Astrocyte (in vitro differentiated cells and primary cell): ENCODE measurements around the gene PTPN9. TPM values are rescaled to one million over a fixed set of nuclear protein-coding genes. Genes with fewer than 3 reads are reported as not detected.
"Not testable (repeated sequence)": the region's sequence is repeated elsewhere in the genome, so short reads cannot be mapped to it uniquely, and the experiment has no call there.

Experiments used
- DNase-seq: peaks from one replicate; pipeline ENCODE4 v3.0.0-alpha.2; 2010; ENCODE audit warnings: low read depth
- FAIRE-seq: peaks from 2 replicates; lab custom pipeline; 2011; peaks lifted over from hg19 to GRCh38; lab: Jason Lieb, UNC
- H2AFZ ChIP-seq: 2 replicates; pipeline ENCODE4 v1.6.0; 2012; ENCODE audit warnings: low read depth, low read length, inconsistent platforms
- H3K27ac ChIP-seq: 2 replicates; pipeline ENCODE4 v1.5.1; 2011; ENCODE audit warnings: low read depth, low read length, inconsistent platforms
- H3K27me3 ChIP-seq: 2 replicates; pipeline ENCODE4 v1.6.0; 2011; ENCODE audit warnings: low read length, inconsistent platforms; ENCODE audit not compliant: insufficient read depth
- H3K36me3 ChIP-seq: 2 replicates; pipeline ENCODE4 v1.5.1; 2011; ENCODE audit warnings: low read length, inconsistent platforms; ENCODE audit not compliant: insufficient read depth
- H3K4me1 ChIP-seq: 2 replicates; pipeline ENCODE4 v1.5.1; 2011; ENCODE audit warnings: low read length, inconsistent platforms; ENCODE audit not compliant: insufficient read depth
- H3K4me2 ChIP-seq: 2 replicates; pipeline ENCODE4 v1.6.0; 2012; ENCODE audit warnings: low read length, inconsistent platforms
- H3K4me3 ChIP-seq: 2 replicates; pipeline ENCODE4 v1.5.1; 2011; ENCODE audit warnings: low read depth, mild to moderate bottlenecking, low read length, inconsistent platforms; ENCODE audit not compliant: insufficient read depth
- H3K79me2 ChIP-seq: 2 replicates; pipeline ENCODE4 v1.6.0; 2012; ENCODE audit warnings: mild to moderate bottlenecking, low read length, inconsistent platforms; ENCODE audit not compliant: insufficient read depth
- H3K9ac ChIP-seq: 2 replicates; pipeline ENCODE4 v1.6.0; 2012; ENCODE audit warnings: mild to moderate bottlenecking, low read length, inconsistent platforms
- H3K9me3 ChIP-seq: 2 replicates; pipeline ENCODE4 v1.5.1; 2012; ENCODE audit warnings: low read depth, mild to moderate bottlenecking, low read length, inconsistent platforms; ENCODE audit not compliant: insufficient read depth
- H4K20me1 ChIP-seq: 2 replicates; pipeline ENCODE4 v1.6.0; 2012; ENCODE audit warnings: low read length, inconsistent platforms; ENCODE audit not compliant: insufficient read depth
- H3K27ac Mint-ChIP-seq: one replicate; pipeline ENCODE4 v1.8.0; 2021; ENCODE audit warnings: mild to moderate bottlenecking, mixed read lengths; ENCODE audit not compliant: unreplicated experiment
- H3K27me3 Mint-ChIP-seq: one replicate; pipeline ENCODE4 v1.8.0; 2021; ENCODE audit warnings: low read depth, mixed read lengths; ENCODE audit not compliant: unreplicated experiment
- H3K36me3 Mint-ChIP-seq: one replicate; pipeline ENCODE4 v1.8.0; 2021; ENCODE audit warnings: low read depth, mixed read lengths; ENCODE audit not compliant: unreplicated experiment
- H3K4me1 Mint-ChIP-seq: one replicate; pipeline ENCODE4 v1.8.0; 2021; ENCODE audit warnings: low read depth, mixed read lengths; ENCODE audit not compliant: unreplicated experiment
- H3K4me3 Mint-ChIP-seq: one replicate; pipeline ENCODE4 v1.8.0; 2021; ENCODE audit warnings: mild to moderate bottlenecking, moderate library complexity, mixed read lengths; ENCODE audit not compliant: unreplicated experiment
- H3K9me3 Mint-ChIP-seq: one replicate; pipeline ENCODE4 v1.8.0; 2021; ENCODE audit warnings: mild to moderate bottlenecking, mixed read lengths; ENCODE audit not compliant: unreplicated experiment
- EZH2 ChIP-seq: IDR thresholded peaks from 2 replicates; pipeline ENCODE4 v1.6.1; 2012; ENCODE audit warnings: mild to moderate bottlenecking, low read length, inconsistent platforms; ENCODE audit not compliant: insufficient read depth
- total RNA-seq: library from RNA; stranded (reverse); gene quantifications from 2 replicates; pipeline ENCODE4 v1.2.1, GENCODE V29; 2021
- TF ChIP-seq, protein P1 (sequence below): IDR thresholded peaks from 2 replicates; pipeline ENCODE4 v1.5.1; 2011; ENCODE audit warnings: low read depth, mild to moderate bottlenecking, inconsistent platforms, low read length, moderate library complexity; ENCODE audit not compliant: insufficient read depth

The PTPN9 gene
- total RNA-seq, 1 donor from 2014 or later, result 34.7 TPM

GRCh38 chr15:75561888-75562287, 17.2 kb downstream of the PTPN9 start:
- Mint-ChIP-seq H3K4me3 (no peak overlapping the region), H3K27ac (no peak overlapping the region), H3K27me3 (no peaks in the 10 kb centered on the region), H3K9me3 (no peaks in the 10 kb centered on the region), H3K36me3 (peaks cover 10% of the 10 kb centered on the region), H3K4me1 (peaks cover 13% of the 10 kb centered on the region)
- TF ChIP-seq EZH2, result no peak
- TF ChIP-seq, protein P1, sequence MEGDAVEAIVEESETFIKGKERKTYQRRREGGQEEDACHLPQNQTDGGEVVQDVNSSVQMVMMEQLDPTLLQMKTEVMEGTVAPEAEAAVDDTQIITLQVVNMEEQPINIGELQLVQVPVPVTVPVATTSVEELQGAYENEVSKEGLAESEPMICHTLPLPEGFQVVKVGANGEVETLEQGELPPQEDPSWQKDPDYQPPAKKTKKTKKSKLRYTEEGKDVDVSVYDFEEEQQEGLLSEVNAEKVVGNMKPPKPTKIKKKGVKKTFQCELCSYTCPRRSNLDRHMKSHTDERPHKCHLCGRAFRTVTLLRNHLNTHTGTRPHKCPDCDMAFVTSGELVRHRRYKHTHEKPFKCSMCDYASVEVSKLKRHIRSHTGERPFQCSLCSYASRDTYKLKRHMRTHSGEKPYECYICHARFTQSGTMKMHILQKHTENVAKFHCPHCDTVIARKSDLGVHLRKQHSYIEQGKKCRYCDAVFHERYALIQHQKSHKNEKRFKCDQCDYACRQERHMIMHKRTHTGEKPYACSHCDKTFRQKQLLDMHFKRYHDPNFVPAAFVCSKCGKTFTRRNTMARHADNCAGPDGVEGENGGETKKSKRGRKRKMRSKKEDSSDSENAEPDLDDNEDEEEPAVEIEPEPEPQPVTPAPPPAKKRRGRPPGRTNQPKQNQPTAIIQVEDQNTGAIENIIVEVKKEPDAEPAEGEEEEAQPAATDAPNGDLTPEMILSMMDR, result no peak
- H3K27ac ChIP-seq, result no peak overlapping the region
- no peak overlapping the region for H3K9ac ChIP-seq
- no peak overlapping the region for H2AFZ ChIP-seq
- no peaks in the 10 kb centered on the region for H3K36me3 ChIP-seq
- H3K4me1 ChIP-seq, result no peaks in the 10 kb centered on the region
- no peaks in the 10 kb centered on the region for H3K9me3 ChIP-seq
- H3K27me3 ChIP-seq, result no peaks in the 10 kb centered on the region
- FAIRE-seq, result no peak
- H3K4me2 ChIP-seq, result no peak overlapping the region
- DNase-seq, result no peak
- no peak overlapping the region for H3K4me3 ChIP-seq
- peaks cover 48% of the 10 kb centered on the region for H4K20me1 ChIP-seq
- peaks cover 67% of the 10 kb centered on the region for H3K79me2 ChIP-seq

DNA sequence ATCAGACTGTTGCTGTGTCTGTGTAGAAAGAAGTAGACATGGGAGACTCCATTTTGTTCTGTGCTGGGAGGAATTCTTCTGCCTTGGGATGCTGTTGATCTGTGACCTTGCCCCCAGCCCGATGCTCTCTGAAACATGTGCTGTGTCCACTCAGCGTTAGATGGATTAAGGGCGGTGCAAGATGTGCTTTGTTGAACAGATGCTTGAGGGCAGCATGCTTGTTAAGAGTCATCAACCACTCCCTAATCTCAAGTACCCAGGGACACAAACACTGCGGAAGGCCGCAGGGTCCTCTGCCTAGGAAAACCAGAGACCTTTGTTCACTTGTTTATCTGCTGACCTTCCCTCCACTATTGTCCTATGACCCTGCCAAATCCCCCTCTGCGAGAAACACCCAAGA, 19.8 kb downstream of the PTPN9 start:
- H3K4me3 Mint-ChIP-seq, result not testable (repeated sequence)

DNA sequence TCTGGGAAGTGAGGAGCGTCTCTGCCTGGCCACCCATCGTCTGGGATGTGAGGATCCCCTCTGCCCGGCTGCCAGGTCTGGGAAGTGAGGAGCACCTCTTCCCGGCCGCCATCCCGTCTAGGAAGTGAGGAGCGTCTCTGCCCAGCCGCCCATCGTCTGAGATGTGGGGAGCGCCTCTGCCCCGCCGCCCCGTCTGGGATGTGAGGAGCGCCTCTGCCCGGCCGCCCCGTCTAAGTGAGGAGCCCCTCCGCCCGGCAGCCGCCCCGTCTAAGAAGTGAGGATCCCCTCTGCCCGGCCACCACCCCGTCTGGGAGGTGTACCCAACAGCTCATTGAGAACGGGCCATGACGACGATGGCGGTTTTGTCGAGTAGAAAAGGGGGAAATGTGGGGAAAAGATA, 20.2 kb downstream of the PTPN9 start:
- not testable (repeated sequence) for H3K9ac ChIP-seq, H3K4me1 ChIP-seq, H3K9me3 ChIP-seq, H3K9me3 Mint-ChIP-seq, H3K36me3 ChIP-seq, H3K27me3 Mint-ChIP-seq, H3K4me2 ChIP-seq, H3K4me1 Mint-ChIP-seq, H3K4me3 ChIP-seq, H2AFZ ChIP-seq, H3K27ac ChIP-seq, H3K27ac Mint-ChIP-seq, H3K27me3 ChIP-seq, FAIRE-seq, H3K4me3 Mint-ChIP-seq, DNase-seq
- Histone ChIP-seq H4K20me1 (peaks cover 44% of the 10 kb centered on the region), H3K79me2 (peaks cover 65% of the 10 kb centered on the region)
- peaks cover 10% of the 10 kb centered on the region for H3K36me3 Mint-ChIP-seq

More for the DNA sequence above, 19.8 kb downstream of the PTPN9 start:
- not testable (repeated sequence) for H3K27ac Mint-ChIP-seq, H3K27me3 ChIP-seq, H3K36me3 ChIP-seq, H3K27me3 Mint-ChIP-seq, H3K27ac ChIP-seq, H3K9me3 Mint-ChIP-seq, DNase-seq, H3K4me1 Mint-ChIP-seq, H3K4me1 ChIP-seq, H3K4me2 ChIP-seq, H3K9me3 ChIP-seq, H3K4me3 ChIP-seq, H2AFZ ChIP-seq, FAIRE-seq, H3K9ac ChIP-seq
- peaks cover 47% of the 10 kb centered on the region for H4K20me1 ChIP-seq
- H3K36me3 Mint-ChIP-seq, result peaks cover 10% of the 10 kb centered on the region
- H3K79me2 ChIP-seq, result peaks cover 66% of the 10 kb centered on the region

DNA sequence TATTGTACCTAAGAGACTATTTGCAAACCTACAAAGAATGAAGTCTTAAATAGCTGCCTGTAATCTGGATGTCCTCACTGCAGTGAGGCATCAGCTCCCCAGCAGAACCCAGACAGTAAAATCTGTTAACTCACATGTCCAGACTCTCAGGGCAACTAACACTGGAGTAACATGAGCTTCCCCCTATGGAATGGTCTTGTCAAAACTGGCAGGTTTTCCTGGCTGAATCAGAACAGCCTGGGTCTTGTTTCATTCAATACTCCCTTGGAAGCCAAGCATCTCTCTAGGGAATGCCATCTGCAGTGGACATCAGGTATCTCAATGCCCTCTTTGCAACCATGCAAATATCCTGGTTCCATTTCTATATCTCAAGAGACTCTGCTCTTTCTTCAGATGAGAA, 24.4 kb downstream of the PTPN9 start:
- Histone ChIP-seq H4K20me1 (peaks cover 57% of the 10 kb centered on the region), H3K9me3 (no peaks in the 10 kb centered on the region), H3K4me2 (no peak overlapping the region), H3K27ac (no peak overlapping the region), H3K79me2 (peaks cover 76% of the 10 kb centered on the region), H3K9ac (no peak overlapping the region), H3K4me1 (no peaks in the 10 kb centered on the region), H3K4me3 (no peak overlapping the region), H3K36me3 (no peaks in the 10 kb centered on the region), H3K27me3 (no peaks in the 10 kb centered on the region), H2AFZ (no peak overlapping the region)
- FAIRE-seq, result no peak
- DNase-seq, result peak; percentile 54
- TF ChIP-seq EZH2, result no peak
- H3K4me3 Mint-ChIP-seq, result peak overlapping the region; percentile 11
- no peaks in the 10 kb centered on the region for H3K9me3 Mint-ChIP-seq
- peaks cover 10% of the 10 kb centered on the region for H3K4me1 Mint-ChIP-seq
- H3K27me3 Mint-ChIP-seq, result no peaks in the 10 kb centered on the region
- peaks cover 5% of the 10 kb centered on the region for H3K36me3 Mint-ChIP-seq
- peak overlapping the region; percentile 72 for H3K27ac Mint-ChIP-seq
